HG02885 (cell line): ENCODE results near the gene PTRH1.

Source experiments
- ATAC-seq: cut with Tn5 transposase; IDR thresholded peaks from one replicate; pipeline ENCODE4 v1.9.1; 2021; ENCODE audit warnings: mild to moderate bottlenecking; ENCODE audit not compliant: unreplicated experiment, poor library complexity

PTRH1 gene

GRCh38 chr9:127721391-127721821 is 5.9 kb upstream of the PTRH1 start:
- no peak for ATAC-seq

- ATAC-seq = no peak
Measured at GRCh38 chr9:127720865-127721227, 5.4 kb upstream of the PTRH1 start.

DNA sequence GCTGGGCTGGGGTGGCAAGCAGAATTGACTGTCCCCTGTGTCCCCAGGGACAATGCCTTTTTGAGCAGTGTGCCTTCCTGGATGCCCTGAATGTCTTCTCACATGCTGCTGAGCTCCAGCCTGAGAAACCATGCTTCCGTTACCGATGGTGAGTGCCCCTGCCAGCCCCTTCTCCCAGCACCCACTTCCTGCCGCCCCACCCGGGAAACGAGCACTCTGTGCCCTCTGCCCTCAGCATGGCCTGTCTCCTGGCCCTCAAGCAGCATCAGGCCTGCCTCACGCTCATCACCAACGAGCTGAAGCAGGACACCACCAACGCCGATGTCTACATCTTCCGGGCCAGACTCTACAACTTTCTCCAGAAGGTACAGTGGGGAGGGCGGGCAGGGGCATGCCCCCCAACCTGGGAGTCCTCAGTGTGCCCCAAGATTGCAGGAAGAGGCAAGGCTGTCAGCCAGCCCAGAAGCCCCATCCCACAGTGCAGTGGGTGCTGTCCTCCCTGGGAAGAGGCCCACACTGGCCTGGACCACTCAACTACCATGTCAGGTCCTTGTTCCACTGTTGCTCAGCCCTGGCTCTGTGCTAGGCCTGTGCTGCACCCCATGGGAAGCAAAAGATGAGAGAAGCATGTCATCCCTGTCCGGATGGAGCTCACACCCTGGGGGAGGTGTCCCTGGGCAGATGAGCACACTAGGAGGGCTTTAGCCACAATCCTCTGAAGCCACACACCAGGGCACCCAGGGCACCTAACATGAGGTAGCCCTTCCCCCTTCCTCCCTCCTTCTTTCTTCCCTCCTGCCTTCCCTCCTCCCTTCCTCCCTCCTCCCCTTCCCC is 4.8 kb upstream of the PTRH1 start:
- no peak for ATAC-seq

GRCh38 chr9:127717766-127718165 is 2.3 kb upstream of the PTRH1 start:
- ATAC-seq = no peak

GRCh38 chr9:127716412-127716811 is 949 bp upstream of the PTRH1 start:
- ATAC-seq = no peak

GRCh38 chr9:127714951-127715469 is 453 bp downstream of the PTRH1 start:
- no peak for ATAC-seq

DNA sequence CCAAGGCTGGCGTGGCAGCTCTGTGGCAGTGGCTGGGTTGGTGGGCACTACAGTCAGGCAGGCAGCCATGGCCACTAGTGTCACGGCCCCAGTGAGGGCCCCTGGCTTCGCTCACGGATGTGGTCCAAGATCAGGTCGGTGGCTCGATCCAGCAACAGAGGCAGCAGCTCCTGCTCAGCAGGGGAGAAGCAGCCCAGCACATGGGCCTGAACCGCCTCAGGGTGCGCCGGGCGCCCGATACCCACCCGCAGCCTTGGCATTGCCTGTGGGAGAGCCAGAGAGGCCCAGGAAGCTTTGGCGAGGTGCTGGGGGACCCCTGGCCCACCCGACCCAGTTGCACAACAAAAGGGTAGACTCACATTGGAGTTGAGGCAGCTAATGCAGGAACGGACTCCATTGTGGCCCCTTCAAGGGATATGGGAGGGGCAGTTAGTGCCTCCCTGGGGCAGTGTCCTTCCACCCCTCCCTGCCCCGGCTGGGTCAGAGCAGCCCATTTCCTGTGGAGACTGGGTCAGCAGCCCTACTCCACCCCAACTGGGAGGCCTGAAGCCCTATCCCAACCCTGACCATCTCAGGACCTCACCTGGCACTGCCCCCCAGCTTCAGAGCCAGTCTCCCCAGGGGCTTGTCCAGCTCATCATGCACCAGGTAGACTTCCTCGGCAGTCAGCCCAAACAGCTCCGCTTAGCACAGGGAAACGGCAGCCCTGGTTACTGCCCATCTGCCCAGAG is 1.3 kb downstream of the PTRH1 start:
- no peak for ATAC-seq

DNA sequence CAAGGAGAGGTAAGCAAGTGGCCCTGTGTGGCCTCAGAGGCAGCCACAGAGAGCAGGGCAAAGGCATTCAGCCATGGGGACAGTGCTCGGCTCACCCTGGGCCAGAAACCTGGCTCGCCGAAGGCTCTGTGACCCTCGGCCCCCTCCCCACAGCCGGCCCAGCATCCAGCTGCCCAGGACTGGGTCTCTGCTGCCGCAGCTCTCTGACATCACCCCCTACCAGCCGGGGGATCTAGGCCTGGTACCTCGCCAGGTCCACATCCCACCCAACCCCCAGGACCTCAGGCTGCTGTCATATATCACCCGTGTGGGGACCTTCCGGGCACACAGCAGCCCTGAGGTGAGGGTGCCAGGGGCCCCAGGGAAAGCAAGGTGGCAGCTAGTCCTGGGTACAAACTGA is 2.6 kb downstream of the PTRH1 start:
- ATAC-seq = no peak

DNA sequence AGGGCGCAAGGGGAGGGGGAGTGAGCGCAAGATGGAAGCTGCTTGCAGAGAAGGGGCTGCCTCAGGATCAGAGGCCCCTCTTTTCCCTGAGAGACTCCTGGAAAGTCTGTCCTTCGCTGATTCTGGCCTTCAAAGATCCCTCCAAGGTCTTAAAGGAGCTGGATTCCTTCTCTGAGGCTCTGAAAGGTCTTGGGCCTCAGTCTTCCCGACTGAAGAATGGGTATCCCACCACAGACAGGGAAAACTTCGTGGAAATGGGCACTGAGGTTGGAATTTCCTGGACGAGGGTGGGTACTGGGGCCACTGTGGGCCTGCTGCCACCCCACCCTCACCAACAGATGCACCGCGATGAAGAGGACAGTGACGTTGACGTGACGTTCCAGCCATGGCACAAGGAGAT is 3.1 kb downstream of the PTRH1 start:
- no peak for ATAC-seq

DNA sequence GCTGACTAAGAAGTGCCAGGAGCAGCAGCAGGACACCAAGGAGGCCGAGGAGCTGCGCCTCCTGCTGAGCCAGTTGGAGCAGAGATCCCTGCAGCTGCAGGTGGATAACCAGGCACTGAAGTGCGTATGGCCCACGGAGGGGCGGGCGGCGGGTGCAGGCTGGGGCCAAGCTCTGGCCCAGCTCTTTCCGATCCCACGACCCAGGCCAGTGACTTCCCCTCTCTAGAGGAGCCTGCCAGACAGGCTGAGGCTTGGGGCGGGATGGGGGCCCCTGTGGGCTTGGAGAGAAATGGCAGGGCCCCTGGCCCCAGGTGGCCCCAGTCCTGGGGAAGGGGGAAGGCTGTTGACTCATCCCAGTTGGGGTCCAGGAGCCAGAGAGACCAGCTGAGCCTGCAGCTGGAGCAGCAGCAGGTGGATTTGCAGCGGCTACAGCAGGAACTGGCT is 3.6 kb downstream of the PTRH1 start:
- ATAC-seq = no peak

- ATAC-seq = no peak
Measured at GRCh38 chr9:127711226-127711701, 4.2 kb downstream of the PTRH1 start.

DNA sequence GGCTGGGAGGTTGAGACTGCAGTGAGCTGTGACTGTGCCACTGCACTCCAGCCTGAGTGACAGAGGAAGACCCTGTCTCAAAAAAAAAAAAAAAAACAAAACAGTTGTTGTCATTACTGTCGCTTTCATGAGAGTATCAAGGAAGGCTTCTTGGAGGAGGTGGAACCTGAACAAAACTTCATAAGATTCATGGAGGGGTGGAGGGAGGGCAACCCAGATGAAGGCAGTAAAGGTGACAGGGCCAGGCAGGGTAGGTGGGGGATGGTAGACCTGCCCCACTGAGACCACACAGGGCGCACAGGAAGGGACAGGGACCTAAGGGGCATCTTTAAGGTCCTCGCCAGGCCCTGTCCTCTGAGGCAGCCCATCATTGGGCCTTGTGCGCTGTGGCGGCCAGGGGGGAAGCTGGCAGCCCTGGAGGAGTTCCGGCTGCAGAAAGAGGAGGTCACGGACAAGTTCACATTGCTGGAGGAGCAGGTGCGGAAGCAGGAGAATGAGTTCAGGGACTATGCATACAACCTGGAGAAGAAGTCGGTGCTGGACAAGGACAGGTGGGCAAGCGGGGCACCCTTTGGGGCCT is 5.2 kb downstream of the PTRH1 start:
- ATAC-seq = no peak

DNA sequence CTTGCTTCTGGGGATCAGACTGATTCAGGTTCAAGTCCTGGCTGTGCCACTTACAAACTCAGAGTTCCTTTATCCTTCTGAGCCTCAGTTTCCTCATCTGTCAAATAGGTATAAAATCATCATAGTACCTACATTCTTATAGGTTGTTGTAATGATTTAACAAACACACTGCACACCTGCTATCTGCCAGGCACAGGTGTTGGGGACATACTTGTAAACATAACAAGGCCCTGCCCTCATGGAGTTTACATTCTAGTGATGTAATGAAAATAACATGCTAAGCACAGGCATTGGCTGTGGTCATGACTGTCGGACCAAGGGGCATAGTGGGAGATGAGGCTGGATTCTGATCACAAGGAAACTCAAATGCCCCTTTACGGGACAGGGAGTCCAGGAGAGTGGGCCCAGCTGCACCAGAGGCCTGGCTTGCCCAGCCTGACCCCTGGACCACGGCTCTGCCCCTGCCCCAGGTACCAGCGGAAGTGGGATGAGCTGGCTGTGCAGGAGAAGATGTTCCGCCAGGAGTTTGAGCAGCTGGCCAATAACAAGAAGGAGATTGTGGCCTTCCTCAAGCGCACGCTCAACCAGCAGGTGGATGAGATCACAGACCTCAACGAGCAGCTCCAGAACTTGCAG is 6.4 kb downstream of the PTRH1 start:
- ATAC-seq = no peak

DNA sequence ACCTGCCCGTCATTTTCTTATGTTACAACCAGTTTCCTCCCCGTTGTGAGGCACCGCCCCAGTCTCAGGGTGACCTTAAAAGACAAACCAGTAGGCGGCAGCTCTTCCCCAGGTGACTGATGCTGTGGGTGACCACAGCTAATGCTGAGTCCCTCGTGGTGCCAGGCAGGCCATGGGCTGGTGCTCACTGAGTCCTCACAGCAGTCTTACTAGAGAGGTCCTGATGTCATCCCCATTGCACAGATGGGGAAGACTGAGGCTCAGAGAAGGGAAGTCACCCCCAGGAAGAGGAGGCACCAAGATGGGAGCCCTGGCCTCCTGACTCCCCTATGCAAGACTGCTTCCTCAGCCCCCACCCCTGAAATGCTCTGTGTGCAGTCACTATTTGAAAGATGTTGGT is 7.7 kb downstream of the PTRH1 start:
- ATAC-seq = no peak

- ATAC-seq = no peak
Measured at GRCh38 chr9:127706836-127707241, 8.6 kb downstream of the PTRH1 start, which contains the start of gene CFAP157. CFAP157 (plus strand) TSS chr9:127706988; CDS start chr9:127707032, 44 bp downstream.

DNA sequence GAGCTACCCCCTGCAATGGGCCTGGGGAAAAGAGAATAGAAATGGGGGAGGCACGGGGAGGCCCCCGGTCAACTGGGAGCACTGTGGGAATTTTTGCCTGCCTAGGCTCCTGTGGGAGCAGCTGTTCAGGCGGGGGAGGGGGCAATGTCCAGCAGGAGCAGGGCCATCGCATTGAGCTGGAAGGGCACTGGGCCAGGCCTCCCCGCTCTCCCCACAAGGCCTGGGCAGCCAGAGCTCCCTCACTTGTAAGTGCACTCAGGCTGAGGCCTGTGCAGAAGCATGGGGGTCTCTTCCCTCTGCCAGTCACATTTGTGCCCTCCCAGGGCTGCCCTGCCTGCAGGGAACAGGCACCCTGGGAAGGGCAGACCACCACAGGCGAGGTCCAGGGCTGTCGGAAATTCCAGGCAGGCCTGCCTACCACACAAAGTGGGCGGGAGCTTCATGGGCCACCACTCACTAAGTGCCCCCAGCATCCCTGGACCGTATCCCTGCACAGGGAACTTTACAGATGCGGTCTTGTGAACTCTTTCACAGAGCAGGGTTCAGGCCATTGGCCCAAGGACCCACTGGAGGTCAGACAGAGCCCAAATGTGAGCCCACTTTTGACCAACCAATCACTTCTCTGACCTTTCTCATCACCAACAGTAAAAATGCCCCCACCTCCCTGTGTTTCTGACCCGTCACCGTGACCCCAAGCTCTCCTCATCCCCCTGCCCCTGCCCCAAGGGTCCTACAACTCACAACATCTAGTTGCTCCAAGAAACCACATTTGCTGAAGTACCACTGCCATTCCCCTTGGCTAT is 9.7 kb downstream of the PTRH1 start:
- no peak for ATAC-seq

GRCh38 chr9:127703289-127703946 is 12.0 kb downstream of the PTRH1 start:
- ATAC-seq = no peak

- ATAC-seq = no peak
Measured at GRCh38 chr9:127700594-127701255, 14.7 kb downstream of the PTRH1 start.

DNA sequence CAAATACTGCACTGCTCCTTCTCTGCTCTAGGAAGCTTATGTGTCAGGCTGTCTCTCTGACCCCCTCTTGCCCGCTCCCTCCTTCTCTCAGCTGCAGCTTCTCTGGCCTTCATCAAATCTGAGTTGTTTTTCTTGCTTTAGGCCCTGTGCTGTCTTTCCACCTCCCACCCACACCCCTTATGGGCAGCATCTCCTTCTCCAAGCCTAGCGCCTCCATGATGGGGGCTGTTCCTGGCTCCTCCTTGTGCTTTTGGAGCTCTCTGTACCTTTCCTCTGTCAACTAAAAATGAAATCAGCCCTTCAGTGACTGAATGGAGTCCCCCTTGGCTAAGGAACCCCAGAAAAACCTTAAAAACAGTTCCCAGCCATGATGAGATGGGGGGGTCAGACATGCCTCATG is 15.3 kb downstream of the PTRH1 start:
- ATAC-seq = no peak
